HG03060 (cell line): ENCODE results near the gene LBP.
"Not testable (repeated sequence)": the region's sequence is repeated elsewhere in the genome, so short reads cannot be mapped to it uniquely, and the experiment has no call there.

Experiments
- ATAC-seq: cut with Tn5 transposase; IDR thresholded peaks from one replicate; pipeline ENCODE4 v1.9.1; 2021; ENCODE audit warnings: low read depth, moderate number of reproducible peaks; ENCODE audit not compliant: unreplicated experiment

Gene LBP

GRCh38 chr20:38320221-38320620 lies 26.1 kb upstream of the LBP start:
- no peak for ATAC-seq

- ATAC-seq, result no peak
Measured at GRCh38 chr20:38321959-38322598, 24.2 kb upstream of the LBP start.

- no peak for ATAC-seq
Measured at GRCh38 chr20:38324159-38324558, 22.1 kb upstream of the LBP start.

- no peak for ATAC-seq
Measured at GRCh38 chr20:38325167-38325566, 21.1 kb upstream of the LBP start.

- ATAC-seq, result no peak
Measured at GRCh38 chr20:38325905-38326304, 20.4 kb upstream of the LBP start.

GRCh38 chr20:38326309-38326708 lies 20.0 kb upstream of the LBP start:
- ATAC-seq, result no peak

- ATAC-seq, result no peak
Measured at GRCh38 chr20:38330638-38331037, 15.6 kb upstream of the LBP start.

- no peak for ATAC-seq
Measured at GRCh38 chr20:38331245-38331644, 15.0 kb upstream of the LBP start.

GRCh38 chr20:38331814-38332213 lies 14.5 kb upstream of the LBP start:
- ATAC-seq, result no peak

- ATAC-seq, result no peak
Measured at GRCh38 chr20:38334016-38334415, 12.3 kb upstream of the LBP start.

GRCh38 chr20:38336726-38337125 lies 9.6 kb upstream of the LBP start:
- no peak for ATAC-seq

GRCh38 chr20:38337561-38338140 lies 8.6 kb upstream of the LBP start:
- no peak for ATAC-seq

GRCh38 chr20:38338849-38339520 lies 7.3 kb upstream of the LBP start:
- ATAC-seq, result no peak

- not testable (repeated sequence) for ATAC-seq
Measured at GRCh38 chr20:38339521-38339896, 6.8 kb upstream of the LBP start.

- ATAC-seq, result no peak
Measured at GRCh38 chr20:38339997-38340396, 6.3 kb upstream of the LBP start.

- no peak for ATAC-seq
Measured at GRCh38 chr20:38340693-38341092, 5.6 kb upstream of the LBP start.

GRCh38 chr20:38342216-38342615 lies 4.1 kb upstream of the LBP start:
- ATAC-seq, result no peak

GRCh38 chr20:38342713-38343310 lies 3.5 kb upstream of the LBP start:
- no peak for ATAC-seq

GRCh38 chr20:38343311-38344106 lies 2.8 kb upstream of the LBP start:
- no peak for ATAC-seq

GRCh38 chr20:38344107-38344701 lies 2.1 kb upstream of the LBP start:
- ATAC-seq, result no peak

- no peak for ATAC-seq
Measured at GRCh38 chr20:38345643-38346042, 639 bp upstream of the LBP start.
